Measurements from ENCODE around the gene PACS1. TPM values are rescaled to one million over a fixed set of nuclear protein-coding genes. Genes with fewer than 3 reads are reported as not detected.
A peak's percentile ranks its signal among the peaks of the same experiment; 100 is the strongest.

Gene PACS1
- total RNA-seq, 1 experiment from 2014 or later, result 91.8 TPM

GRCh38 chr11:66068923-66069714, 953 bp upstream of the PACS1 start:
- CTCF ChIA-PET, result interaction anchor here (0.6 to 1.3 kb wide), 4 partner anchors 14 to 217 kb away, joined by 3 to 6 read pairs (median 4); no protein-coding TSS in a partner anchor
- intact Hi-C loops (cut with micrococcal nuclease; ENCODE audit: unreplicated experiment) (no loop called here), in situ Hi-C loops (cut with HindIII; ENCODE audit: low pct_unique_long_range_greater_than_20kb, low sequenced_read_pairs) (no loop called here)
- Histone ChIP-seq H3K9me3 (ENCODE audit: control insufficient read depth, insufficient read depth, low read depth, low read length) (no peaks in the 10 kb centered on the region), H3K27me3 (ENCODE audit: control insufficient read depth, insufficient read depth, low read length) (no peaks in the 10 kb centered on the region), H3K36me3 (ENCODE audit: control insufficient read depth, insufficient read depth, low read length) (peaks cover 24% of the 10 kb centered on the region), H3K4me3 (ENCODE audit: low read depth in 2 of 2, low read length in 2 of 2) (peak overlapping the region; percentile 51 to 73), H3K4me1 (ENCODE audit: control insufficient read depth, insufficient read depth, low read length) (peaks cover 27% of the 10 kb centered on the region), H3K27ac (ENCODE audit: low read length) (peak overlapping the region; percentile 92)
- peak; percentile 44 for ATAC-seq
- DNase-seq (ENCODE audit: low read depth, low spot score), result no peak
- POLR2A ChIA-PET, result no interaction called here
- TF ChIP-seq TCF7L2 (IDR thresholded peaks at IDR 0.05; ENCODE audit: low read depth, low read length) (no peak), CTCF (IDR thresholded peaks at IDR 0.05) (peak; percentile 26; the same call in 1 of the 2 replicates)
- no TSS peak for BruUV-seq (replicated peaks)

- ATAC-seq (peak; percentile 36), DNase-seq (ENCODE audit: low read depth, low spot score) (no peak)
- POLR2A ChIA-PET, result interaction anchor here (0.6 to 1.5 kb wide), 2 partner anchors 16 to 18 kb away, joined by 3 to 4 read pairs; partner anchors contain the start of gene SF3B2
- CTCF ChIA-PET, result interaction anchor here (0.9 to 1.0 kb wide), 2 partner anchors 19 to 80 kb away, joined by 4 to 6 read pairs; partner anchors contain the start of gene SF3B2
- BruUV-seq (replicated peaks), result no TSS peak
- H3K9me3 ChIP-seq (ENCODE audit: control insufficient read depth, insufficient read depth, low read depth, low read length), result no peaks in the 10 kb centered on the region
- H3K36me3 ChIP-seq (ENCODE audit: control insufficient read depth, insufficient read depth, low read length), result peaks cover 10% of the 10 kb centered on the region
- no peak for TF ChIP-seq CTCF (IDR thresholded peaks at IDR 0.05)
- TF ChIP-seq SIN3A (IDR thresholded peaks at IDR 0.05; ENCODE audit: borderline replicate concordance, insufficient read depth, low read depth, low read length), result 0 out of 2 replicates have a peak, but pooled peaks have one; percentile 32
- TF ChIP-seq TCF7L2 (IDR thresholded peaks at IDR 0.05; ENCODE audit: low read depth, low read length), result no peak
- TF ChIP-seq POLR2AphosphoS5 (IDR thresholded peaks at IDR 0.05; ENCODE audit: low read depth, low read length), result no peak
- TF ChIP-seq REST (IDR thresholded peaks at IDR 0.05; ENCODE audit: insufficient read depth in 1 of 2, low read depth in 2 of 2, low read length in 1 of 2), result 0 out of 4 replicates have a peak, but pooled peaks of 1 of the 2 experiments have one; percentile 25
- peaks cover 27% of the 10 kb centered on the region for H3K4me1 ChIP-seq (ENCODE audit: control insufficient read depth, insufficient read depth, low read length)
- peak overlapping the region; percentile 73 to 79 for H3K4me3 ChIP-seq (ENCODE audit: low read depth in 2 of 2, low read length in 2 of 2)
- H3K27ac ChIP-seq (ENCODE audit: low read length), result peak overlapping the region; percentile 78
- H3K27me3 ChIP-seq (ENCODE audit: control insufficient read depth, insufficient read depth, low read length), result no peaks in the 10 kb centered on the region
- in situ Hi-C loops (cut with HindIII; ENCODE audit: low pct_unique_long_range_greater_than_20kb, low sequenced_read_pairs) (no loop called here), intact Hi-C loops (cut with micrococcal nuclease; ENCODE audit: unreplicated experiment) (no loop called here)
These were observed 720 bp downstream of the PACS1 start for GRCh38 chr11:66070604-66071380.

Measured in Panc1 (cell line).